Retina (tissue), 1 donor: Measurements from ENCODE around the gene LPAR4.
A peak's percentile ranks its signal among the peaks of the same experiment; 100 is the strongest.
"Not testable (repeated sequence)": the region's sequence is repeated elsewhere in the genome, so short reads cannot be mapped to it uniquely, and the experiment has no call there.

Experiments
- DNase-seq: peaks from one replicate; pipeline ENCODE4 v3.0.0-alpha.2; 2016

Gene LPAR4, protein sequence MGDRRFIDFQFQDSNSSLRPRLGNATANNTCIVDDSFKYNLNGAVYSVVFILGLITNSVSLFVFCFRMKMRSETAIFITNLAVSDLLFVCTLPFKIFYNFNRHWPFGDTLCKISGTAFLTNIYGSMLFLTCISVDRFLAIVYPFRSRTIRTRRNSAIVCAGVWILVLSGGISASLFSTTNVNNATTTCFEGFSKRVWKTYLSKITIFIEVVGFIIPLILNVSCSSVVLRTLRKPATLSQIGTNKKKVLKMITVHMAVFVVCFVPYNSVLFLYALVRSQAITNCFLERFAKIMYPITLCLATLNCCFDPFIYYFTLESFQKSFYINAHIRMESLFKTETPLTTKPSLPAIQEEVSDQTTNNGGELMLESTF

DNA sequence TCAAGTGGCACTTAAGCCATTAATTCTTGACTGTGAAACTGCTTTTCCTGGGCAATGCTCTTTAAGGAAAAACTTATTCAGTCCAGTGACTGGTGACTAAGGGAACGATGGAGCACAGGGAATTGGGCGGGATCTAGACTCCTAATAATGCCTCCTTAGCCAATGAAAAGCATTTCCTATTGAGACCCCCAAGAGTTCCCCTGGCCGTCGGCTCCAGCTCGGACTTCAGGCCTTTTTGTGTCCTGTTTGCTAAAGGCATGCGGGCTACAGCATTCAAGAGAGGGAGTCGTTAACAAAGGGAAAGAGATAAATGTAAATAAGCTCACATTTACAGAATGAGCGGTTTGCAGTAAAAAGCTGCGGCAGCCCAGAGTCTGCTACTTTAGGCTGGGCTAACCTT, at the start of gene LPAR4:
Gene LPAR4, plus strand, starts transcription at position 232 of the 400 bp plus-strand sequence. CDS start 7,150 bp downstream, outside the sequence.
- DNase-seq = peak; percentile 61

DNA sequence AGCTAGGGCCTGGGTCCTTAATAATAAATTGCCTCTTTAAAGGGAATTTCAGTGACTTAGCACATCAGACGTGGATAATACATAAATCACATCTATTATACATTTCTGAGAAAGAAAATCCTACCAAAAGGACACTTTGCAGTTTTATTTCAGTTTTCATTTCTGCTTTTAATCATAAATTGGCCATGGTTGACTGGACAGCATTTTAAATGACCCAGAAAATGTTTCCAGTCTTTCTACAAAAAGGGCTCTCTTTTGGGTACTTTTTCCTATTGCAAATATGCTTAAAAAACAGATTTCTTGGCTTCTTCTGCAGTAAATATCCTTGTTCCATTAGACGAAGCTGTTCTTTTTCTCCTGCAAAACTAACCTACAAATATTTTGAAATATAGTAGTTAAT, 41.4 kb upstream of the LPAR4 start:
- no peak for DNase-seq

DNA sequence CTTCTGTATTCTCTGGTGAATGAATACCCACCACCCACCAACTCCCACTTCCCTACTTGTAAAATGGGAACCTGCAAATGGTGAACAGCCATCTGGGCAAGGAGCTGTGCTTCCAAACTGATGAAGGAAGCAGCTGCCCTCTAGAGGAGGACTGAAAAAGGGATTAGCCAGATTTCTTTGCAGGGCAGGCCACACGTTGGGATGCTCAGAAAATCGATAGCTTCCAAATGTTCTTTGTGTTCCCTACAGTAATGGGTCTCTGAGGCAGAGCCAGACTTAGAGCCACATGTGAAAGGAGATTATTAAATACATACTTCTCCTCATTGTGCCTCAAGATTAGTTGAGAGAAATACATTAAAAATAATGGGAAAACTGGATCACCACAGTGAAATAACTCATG, 39.3 kb upstream of the LPAR4 start:
- no peak for DNase-seq

DNA sequence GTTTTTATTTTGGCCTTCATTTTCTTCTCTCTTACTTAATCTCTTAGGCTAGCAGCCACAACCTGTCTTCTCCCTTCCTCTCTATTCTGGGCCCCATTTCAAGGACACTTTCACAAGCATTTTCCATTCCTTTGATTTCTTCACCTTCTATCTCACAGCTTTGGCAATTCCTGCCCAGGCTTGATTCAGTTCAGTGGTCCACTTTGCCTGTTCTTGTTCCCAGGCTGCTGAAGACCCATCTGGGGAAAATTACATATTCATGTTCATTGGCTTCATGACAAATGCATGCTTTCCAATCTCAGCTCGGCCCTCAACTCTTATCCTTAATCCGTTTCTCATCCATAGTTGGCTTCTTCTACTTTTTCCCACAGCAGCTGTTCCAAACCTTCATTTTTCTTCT, 38.7 kb upstream of the LPAR4 start:
- DNase-seq = no peak

DNA sequence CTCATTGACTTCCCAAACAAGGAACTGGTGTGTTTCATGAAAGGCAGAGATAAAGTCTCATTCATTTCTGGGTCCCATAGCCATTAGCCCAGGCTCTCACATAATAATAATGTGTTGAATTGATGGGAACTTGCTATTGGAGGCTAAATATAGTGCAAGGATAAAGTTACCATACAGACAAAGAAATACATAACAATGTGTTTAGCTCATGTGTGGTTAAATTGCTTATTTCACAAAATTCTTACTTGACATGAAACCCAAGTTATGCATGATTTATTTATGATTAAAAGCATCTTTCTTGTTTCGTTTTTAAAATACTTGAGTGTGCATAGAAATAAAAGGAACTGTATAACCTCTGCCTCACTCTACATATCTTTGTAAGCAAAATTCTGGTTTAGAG, 37.3 kb upstream of the LPAR4 start:
- no peak for DNase-seq

DNA sequence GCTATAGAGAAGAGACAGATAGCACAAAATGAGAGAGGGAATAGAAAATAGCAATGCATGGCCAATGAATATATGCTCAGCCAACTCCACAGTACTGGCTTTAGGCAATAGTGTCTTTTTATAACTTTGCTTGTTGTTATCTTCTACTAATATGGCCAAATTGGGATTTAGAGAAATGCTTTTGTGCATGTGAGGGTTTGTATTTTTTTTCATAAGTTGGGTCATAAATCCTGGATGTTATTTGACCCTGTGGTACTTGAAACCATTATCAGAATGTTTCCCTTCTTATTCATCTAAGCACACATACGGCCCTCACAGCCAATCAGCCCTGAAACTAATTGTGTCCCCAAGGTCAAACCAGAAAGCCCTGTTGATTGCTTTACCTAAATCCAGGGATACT, 35.2 kb upstream of the LPAR4 start:
- no peak for DNase-seq

DNA sequence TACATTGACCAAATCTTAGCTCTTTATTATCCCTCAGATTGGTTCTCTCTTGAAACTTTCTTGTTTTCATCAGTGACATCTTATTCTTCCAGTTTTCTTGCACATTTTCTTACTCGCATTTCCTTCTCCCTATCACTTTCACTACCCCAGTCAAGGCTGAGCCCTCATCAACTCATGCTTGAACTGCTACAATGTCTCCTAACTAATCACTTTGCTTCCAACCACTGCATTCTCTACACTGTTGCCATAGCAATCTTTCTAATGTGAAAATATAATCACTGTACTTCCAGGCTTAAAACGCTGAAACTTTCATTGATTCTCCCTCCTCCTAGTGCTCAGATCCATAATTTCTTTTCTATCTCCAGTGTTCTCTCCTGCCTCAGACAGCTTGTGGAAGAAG, 22.2 kb upstream of the LPAR4 start:
- DNase-seq = no peak

DNA sequence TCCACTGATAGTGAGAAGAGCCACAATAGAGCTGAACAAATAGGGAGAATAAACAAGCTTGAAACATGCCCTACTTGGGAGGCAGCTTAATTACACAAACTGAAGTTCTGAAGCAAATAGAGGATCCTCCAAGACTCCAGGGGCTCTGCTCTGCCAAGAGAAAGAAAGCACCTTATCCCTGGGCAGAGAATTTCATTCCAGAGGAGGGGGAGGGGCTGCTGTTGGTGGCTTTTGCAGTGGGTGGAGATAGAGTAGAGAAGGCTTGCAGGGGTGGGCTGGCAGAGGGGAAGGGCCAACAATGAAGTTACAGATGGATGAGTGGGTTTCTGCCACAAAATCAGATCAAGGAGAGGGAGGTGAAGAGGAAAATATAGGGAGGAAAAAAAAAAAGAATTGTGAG, 1.0 kb upstream of the LPAR4 start:
- DNase-seq = peak; percentile 19

DNA sequence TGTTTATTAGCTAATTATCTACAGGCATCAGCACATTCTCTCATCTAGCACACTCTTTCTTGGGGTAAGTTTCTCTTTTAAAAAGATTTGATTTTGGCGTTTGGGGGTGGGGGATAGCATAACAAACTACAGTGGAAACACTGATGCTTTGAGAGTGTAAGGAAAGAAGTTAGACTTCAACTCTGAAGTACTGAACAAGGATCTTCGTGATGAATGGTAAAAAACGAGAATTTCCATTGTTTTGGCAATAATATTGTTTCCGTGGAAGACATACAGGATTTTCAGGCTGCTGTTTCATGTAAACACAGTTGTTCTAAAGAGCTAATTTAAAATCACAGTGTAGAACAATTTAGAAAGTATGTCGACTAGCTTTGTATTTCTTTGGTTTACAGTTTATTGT, 451 bp downstream of the LPAR4 start:
- peak; percentile 10 for DNase-seq

DNA sequence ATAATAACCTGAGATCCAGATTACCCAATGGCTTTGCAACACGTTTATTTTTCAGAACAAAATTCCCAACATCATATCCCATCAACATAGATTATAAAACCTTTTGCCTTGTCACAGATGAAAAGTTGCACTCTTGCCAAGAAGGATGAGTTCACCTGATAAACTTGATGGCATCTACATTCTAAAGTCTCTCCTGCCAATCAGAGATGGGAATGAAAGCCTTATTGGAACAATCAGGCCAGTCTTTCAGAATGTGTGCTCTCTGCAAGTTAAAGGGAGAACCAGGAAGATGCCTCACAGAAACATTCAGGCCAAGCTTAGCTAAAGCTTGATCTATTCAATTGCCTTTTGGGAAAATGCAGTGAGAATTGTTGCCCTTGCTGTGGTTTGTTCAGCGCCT, 1.3 kb downstream of the LPAR4 start:
- no peak for DNase-seq

DNA sequence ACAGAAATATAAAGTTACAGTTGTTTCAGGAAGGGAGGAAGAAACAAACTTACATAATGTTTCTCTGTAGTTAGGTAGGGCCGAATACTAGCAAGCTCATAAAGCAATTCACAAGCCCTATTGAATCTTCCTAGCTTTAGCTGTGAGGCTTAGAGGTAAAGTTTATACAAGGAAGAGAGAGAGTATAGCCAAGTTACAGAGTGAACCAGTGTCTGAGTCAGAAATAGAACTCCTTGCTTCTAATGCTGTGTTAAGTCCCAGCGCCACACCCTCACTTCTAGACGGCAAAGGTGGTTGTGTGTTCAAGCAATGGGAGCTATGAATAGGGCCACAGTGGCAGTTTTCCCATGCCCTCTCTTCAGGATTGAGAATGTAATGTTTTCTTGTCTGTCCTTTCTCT, 6.1 kb downstream of the LPAR4 start:
- no peak for DNase-seq

DNA sequence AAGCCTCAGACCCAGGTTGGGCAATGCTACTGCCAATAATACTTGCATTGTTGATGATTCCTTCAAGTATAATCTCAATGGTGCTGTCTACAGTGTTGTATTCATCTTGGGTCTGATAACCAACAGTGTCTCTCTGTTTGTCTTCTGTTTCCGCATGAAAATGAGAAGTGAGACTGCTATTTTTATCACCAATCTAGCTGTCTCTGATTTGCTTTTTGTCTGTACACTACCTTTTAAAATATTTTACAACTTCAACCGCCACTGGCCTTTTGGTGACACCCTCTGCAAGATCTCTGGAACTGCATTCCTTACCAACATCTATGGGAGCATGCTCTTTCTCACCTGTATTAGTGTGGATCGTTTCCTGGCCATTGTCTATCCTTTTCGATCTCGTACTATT, 7.4 kb downstream of the LPAR4 start:
- DNase-seq = no peak

DNA sequence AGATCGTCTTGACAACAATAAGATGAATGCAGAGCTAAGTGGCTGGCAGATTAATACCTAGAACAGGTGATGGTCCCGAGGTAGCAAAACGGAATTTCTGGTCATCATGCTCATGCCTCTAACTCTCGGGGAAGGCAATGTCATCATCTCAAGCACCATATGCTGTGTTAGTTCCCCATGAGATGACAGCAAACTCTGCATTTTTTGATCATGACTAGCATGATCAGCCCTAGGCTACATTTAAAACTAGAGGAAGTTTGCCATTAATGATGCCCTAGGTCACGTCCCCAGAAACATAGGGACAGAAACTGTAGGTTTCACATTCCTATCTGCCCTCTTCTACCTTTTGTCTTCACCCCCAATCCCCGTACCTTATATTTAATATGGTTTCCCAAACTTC, 11.6 kb downstream of the LPAR4 start:
- DNase-seq = no peak

DNA sequence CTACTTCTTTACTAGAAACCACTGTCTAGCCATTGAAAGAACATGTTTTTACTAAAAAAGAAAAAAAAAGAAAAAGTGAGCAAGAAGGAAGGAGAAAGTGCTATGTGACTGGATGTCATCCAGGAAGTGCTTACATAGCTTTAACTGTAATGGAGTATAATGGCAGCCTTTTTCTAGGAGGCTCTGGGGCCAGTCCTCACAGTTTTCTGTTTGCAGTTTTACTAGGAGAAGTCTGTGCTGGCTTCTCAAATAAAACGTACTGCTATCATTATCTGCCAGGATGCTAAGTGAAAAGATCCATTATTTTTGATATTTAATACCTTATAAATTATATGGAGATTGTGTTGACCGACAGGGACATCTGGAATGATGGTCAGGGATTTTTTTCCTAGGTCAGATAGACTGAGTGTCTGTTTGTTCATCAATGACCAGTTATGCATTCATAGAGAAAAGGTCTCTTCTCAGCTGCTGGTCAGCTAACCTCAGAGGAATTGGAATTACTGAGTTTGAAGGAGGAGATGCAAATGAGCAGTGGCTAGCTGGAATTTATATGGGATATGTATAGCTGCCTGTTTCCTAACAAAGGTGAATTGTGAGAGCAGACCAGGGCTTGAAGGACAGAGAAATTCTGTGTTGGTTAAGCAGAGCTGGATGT, 21.7 kb downstream of the LPAR4 start:
- no peak for DNase-seq

DNA sequence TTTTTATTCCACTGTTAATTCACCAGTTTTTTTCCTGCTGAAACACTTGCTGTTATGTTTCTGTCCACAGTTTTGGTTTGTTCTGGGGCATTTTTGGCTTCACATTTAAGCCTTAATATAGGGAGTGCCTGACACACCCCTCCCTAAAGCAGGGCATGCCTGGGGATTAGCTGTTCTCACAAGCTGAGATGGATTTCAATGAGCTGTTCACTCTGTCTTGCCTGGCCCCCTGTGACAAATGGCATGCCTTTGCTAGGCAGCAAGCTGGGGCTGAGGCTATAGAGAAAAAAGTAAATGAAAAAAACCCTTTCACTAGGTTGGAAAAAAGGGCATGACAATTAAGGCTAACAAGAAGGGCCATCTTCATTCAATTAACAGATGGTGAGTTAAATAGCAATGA, 22.4 kb downstream of the LPAR4 start:
- DNase-seq = no peak

DNA sequence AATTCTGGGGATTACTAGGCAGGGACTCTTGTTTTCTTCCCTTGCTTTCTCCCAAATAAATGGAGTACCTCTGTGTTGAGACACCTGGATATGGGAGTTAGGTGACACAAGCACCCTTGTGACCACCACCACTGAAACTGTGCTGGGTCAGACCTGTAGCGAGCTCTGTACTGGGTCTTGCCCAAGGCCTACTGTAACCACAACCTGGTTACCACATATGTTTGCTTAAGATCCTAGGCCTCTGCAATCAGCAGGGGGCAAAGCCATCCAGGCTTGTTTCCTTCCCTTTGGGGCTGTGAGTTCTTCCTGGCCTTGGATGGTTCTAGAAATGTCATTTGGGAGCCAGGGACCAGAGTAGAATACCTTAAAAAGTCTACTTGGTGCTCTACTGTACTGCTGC, 49.4 kb downstream of the LPAR4 start:
- no peak for DNase-seq

DNA sequence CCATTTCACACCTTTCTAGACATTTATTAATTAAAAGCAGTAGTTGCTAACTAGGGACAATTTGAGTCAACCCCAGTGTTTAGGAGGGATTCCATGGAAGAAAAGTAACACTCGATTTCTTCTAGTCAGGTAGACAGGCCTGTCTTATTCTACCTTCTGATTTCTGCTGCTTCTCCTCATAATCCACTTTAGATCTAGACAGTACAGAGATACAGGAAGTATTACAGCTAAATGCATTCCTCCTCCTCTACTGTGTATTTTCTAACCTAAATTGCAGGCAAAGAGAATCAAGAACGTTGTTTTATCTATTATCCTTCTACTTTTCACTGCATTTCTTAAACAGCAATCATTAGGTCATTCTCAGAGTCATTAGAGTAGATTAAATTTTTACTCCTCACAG, 52.6 kb downstream of the LPAR4 start:
- no peak for DNase-seq

DNA sequence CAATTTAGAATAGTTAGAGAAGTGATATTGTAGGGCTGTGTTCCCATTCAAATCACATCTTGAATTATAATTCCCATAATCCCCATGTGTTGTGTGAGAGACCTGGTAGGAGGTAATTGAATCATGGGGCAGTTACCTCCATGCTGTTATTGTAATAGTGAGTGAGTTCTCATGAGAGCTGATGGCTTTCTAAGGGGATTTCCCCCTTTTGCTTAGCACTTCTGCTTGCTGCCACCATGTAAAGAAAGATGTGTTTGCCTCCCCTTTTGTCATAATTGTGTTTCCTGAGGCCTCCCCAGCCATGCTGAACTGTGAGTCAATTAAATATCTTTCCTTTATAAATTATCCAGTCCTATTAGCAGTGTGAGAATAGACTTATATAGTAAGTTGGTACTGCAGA, 53.2 kb downstream of the LPAR4 start:
- DNase-seq = no peak

DNA sequence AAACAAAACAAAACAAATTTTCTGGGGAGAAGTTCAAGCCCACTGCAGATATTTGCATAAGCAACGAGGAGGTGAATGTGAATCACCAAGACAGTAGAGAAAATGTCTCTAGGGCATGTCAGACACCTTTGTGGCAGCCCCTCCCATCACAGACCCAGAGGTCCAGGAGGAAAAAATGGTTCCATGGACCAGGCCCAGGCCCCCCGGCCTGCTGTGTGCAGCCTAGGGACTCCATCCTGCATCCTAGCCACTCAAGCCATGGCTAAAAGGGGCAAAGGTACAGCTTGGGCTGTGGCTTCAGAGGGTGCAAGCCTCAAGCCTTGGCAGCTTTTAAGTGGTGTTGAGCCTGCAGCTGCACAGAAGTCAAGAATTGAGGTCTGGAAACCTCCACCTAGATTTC, 54.0 kb downstream of the LPAR4 start:
- DNase-seq = no peak

DNA sequence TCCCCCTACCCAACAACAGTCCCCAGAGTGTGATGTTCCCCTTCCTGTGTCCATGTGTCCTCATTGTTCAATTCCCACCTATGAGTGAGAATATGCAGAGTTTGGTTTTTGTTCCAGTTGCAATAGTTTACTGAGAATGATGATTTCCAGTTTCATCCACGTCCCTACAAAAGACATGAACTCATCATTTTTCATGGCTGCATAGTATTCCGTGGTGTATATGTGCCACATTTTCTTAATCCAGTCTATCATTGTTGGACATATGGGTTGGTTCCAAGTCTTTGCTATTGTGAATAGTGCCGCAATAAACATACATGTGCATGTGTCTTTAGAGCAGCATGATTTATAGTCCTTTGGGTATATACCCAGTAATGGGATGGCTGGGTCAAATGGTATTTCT, 55.0 kb downstream of the LPAR4 start:
- not testable (repeated sequence) for DNase-seq
